ENCODE results near the gene PLEKHG5. TPM values are rescaled to one million over a fixed set of nuclear protein-coding genes. Genes with fewer than 3 reads are reported as not detected.

Gene PLEKHG5
- polyA plus RNA-seq, 1 experiment = 4.3 TPM

DNA sequence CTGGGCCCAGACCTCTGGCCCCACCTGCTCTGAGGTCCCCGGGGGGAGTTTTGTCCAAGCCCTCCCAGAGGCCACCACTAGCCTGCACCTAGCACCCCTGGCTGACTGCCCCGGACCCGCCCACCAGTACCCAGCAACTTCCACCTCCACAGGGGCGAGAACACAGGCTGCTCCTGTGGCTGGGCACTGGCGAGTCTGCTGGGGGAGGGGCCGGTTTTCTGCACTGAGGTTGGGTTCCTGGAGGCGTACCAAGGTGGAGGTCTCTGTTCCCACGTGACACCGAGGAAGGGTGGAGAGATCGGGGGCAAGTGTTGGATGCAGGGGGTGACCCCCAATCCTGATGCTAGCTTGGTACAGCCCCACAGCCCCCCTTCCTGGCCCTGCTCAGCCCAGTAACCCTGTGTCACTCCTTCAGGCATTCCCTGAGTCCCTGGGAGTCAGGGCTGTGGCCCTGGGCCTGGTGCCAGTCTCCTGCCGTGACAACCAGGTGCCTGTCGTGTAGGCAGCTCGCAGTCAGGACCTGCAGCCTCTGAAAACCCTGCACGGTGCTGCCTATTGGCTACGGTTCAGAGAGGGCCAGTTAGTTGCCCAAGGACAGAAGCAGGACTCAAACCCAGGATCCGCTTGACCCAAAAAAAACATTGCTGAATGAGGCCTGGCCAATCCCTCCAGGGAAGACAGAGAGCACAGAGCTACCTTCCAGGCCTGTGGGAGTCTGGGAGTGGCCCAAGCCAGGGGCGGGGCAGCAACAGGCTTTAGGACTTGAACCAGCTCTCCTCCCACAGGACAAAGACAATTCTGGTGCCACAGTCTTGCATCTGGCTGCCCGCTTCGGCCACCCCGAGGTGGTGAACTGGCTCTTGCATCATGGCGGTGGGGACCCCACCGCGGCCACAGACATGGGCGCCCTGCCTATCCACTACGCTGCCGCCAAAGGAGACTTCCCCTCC is 63.8 kb downstream of the PLEKHG5 start:
- ChIA-PET CTCF (interaction anchor here (1.3 to 3.0 kb wide), 3 partner anchors 11 to 181 kb away, joined by 5 to 21 read pairs (median 15); no protein-coding TSS in a partner anchor), POLR2A (no interaction called here)
- TF ChIP-seq, protein P1, sequence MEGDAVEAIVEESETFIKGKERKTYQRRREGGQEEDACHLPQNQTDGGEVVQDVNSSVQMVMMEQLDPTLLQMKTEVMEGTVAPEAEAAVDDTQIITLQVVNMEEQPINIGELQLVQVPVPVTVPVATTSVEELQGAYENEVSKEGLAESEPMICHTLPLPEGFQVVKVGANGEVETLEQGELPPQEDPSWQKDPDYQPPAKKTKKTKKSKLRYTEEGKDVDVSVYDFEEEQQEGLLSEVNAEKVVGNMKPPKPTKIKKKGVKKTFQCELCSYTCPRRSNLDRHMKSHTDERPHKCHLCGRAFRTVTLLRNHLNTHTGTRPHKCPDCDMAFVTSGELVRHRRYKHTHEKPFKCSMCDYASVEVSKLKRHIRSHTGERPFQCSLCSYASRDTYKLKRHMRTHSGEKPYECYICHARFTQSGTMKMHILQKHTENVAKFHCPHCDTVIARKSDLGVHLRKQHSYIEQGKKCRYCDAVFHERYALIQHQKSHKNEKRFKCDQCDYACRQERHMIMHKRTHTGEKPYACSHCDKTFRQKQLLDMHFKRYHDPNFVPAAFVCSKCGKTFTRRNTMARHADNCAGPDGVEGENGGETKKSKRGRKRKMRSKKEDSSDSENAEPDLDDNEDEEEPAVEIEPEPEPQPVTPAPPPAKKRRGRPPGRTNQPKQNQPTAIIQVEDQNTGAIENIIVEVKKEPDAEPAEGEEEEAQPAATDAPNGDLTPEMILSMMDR (IDR thresholded peaks at IDR 0.05; ENCODE audit: insufficient read depth, low read depth, low read length) = no peak
- no peak overlapping the region for H3K4me3 ChIP-seq (ENCODE audit: low read depth, low read length)
- peaks cover 38% of the 10 kb centered on the region for H3K27me3 ChIP-seq (ENCODE audit: control insufficient read depth, insufficient read depth, low read length)
- DNase-seq (ENCODE audit: low read depth) = no peak
- H3K36me3 ChIP-seq (ENCODE audit: control insufficient read depth, insufficient read depth, low read length) = no peaks in the 10 kb centered on the region

DNA sequence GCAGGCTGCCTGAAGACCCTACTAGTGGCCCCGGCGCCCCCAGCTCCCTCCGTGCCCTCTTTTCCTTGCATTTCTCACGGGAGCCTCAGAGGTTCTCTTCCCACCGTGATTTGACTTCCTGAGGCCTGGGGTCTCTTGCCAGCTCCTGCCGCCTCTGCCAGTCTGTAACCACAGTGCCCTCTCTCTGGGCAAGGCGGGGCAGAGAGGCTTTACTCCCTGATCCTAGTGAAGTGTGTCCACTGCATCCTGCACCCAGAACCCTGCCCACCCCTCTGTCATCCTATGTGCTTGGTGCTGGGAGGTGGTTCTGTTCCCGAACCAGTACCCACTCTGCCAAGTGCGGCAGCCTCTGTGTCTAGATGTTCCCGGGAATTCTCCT is 64.5 kb downstream of the PLEKHG5 start:
- TF ChIP-seq, protein P1 (IDR thresholded peaks at IDR 0.05; ENCODE audit: insufficient read depth, low read depth, low read length) = no peak
- DNase-seq (ENCODE audit: low read depth) = no peak
- Histone ChIP-seq H3K36me3 (ENCODE audit: control insufficient read depth, insufficient read depth, low read length) (no peaks in the 10 kb centered on the region), H3K4me3 (ENCODE audit: low read depth, low read length) (no peak overlapping the region), H3K27me3 (ENCODE audit: control insufficient read depth, insufficient read depth, low read length) (peaks cover 36% of the 10 kb centered on the region)
- CTCF ChIA-PET = interaction anchor here (0.5 to 3.0 kb wide), 4 partner anchors 11 to 1479 kb away, joined by 3 to 21 read pairs (median 4); no protein-coding TSS in a partner anchor
- POLR2A ChIA-PET = no interaction called here

DNA sequence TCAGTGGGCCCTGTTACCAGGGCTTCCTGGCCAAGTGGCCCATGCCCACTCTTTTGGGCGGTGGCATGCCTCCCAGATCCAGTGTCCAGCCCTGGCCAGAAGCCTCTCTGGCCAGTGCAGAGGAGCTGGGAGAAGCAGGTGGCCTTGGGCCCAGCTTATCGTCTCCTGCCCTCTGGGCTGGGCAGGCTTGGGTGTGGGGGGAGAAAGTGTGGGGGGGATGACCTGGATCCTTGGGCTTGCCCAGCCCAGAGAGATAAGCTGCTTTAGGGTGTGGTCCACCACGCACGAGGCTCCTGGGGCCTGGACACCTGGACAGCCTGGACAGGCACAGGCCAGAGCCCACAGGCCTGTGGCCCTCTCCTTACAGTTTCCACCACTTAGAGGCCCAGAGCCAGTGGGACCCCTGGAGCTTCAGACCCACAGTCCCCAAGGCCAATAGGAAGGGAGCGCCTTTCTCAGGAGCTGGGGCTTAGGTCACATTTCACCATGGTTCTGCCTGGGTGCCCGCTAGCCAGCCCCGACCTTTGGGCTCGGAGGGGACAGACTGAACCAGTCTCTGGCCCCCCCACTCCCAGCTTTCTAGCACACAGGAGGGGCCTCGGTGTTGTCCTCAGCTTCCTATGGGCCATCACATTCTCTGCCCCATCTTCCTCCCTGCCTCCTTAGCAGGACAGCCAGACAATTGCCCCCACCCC is 65.0 kb downstream of the PLEKHG5 start:
- no peak overlapping the region for H3K4me3 ChIP-seq (ENCODE audit: low read depth, low read length)
- ChIA-PET POLR2A (no interaction called here), CTCF (interaction anchor here (0.5 to 3.0 kb wide), 5 partner anchors 12 to 1479 kb away, joined by 3 to 21 read pairs (median 3); no protein-coding TSS in a partner anchor)
- H3K36me3 ChIP-seq (ENCODE audit: control insufficient read depth, insufficient read depth, low read length) = no peaks in the 10 kb centered on the region
- peaks cover 41% of the 10 kb centered on the region for H3K27me3 ChIP-seq (ENCODE audit: control insufficient read depth, insufficient read depth, low read length)
- TF ChIP-seq, protein P1 (IDR thresholded peaks at IDR 0.05; ENCODE audit: insufficient read depth, low read depth, low read length) = no peak
- DNase-seq (ENCODE audit: low read depth) = no peak

DNA sequence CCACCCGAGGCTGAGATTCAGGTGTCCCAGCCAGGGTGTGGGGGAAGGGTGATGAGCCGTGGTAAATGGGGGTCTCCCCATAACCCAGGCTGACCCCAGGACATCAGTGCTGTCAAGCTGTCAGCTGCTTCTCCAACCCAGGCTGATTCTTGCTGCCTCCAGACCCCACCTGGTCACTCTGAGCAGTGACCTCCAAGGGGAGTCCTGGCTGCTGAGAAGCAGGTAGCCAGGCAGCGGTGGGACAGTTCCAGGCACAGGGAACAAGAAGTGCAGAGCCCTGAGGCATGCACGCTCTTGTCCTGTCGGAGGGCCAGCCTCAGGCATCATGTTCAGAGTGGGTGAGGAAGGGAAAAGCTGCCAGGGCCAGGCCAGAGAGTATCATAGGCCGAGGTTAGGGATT is 65.8 kb downstream of the PLEKHG5 start:
- no peak overlapping the region for H3K4me3 ChIP-seq (ENCODE audit: low read depth, low read length)
- POLR2A ChIA-PET = no interaction called here

More for the DNA sequence above, 65.8 kb downstream of the PLEKHG5 start:
- TF ChIP-seq, protein P1 (IDR thresholded peaks at IDR 0.05; ENCODE audit: insufficient read depth, low read depth, low read length) = no peak
- no peak for DNase-seq (ENCODE audit: low read depth)
- H3K36me3 ChIP-seq (ENCODE audit: control insufficient read depth, insufficient read depth, low read length) = no peaks in the 10 kb centered on the region
- CTCF ChIA-PET = interaction anchor here (0.9 to 3.0 kb wide), 4 partner anchors 11 to 83 kb away, joined by 3 to 21 read pairs (median 4); no protein-coding TSS in a partner anchor
- H3K27me3 ChIP-seq (ENCODE audit: control insufficient read depth, insufficient read depth, low read length) = peaks cover 44% of the 10 kb centered on the region
